Stimulated activated CD4-positive, alpha-beta T cell treated with anti-CD3 and anti-CD28 coated beads, Interleukin-12 subunit alpha, Interleukin-12 subunit beta, amount 100 ng/mL, for 48 hours (primary cell): Measurements from ENCODE around the gene RPS19BP1.
"Not testable (repeated sequence)": the region's sequence is repeated elsewhere in the genome, so short reads cannot be mapped to it uniquely, and the experiment has no call there.

Experiments
- DNase-seq, 3 donors: peaks; one replicate each; pipeline ENCODE4 v3.0.0-alpha.2; 2020; ENCODE audit warnings: low read depth in 2 of 3, low spot score in 1 of 3

RPS19BP1 gene

GRCh38 chr22:39528681-39529486, 3.7 kb downstream of the RPS19BP1 start:
- peak; percentile 85 to 88 (median 86) for DNase-seq

DNA sequence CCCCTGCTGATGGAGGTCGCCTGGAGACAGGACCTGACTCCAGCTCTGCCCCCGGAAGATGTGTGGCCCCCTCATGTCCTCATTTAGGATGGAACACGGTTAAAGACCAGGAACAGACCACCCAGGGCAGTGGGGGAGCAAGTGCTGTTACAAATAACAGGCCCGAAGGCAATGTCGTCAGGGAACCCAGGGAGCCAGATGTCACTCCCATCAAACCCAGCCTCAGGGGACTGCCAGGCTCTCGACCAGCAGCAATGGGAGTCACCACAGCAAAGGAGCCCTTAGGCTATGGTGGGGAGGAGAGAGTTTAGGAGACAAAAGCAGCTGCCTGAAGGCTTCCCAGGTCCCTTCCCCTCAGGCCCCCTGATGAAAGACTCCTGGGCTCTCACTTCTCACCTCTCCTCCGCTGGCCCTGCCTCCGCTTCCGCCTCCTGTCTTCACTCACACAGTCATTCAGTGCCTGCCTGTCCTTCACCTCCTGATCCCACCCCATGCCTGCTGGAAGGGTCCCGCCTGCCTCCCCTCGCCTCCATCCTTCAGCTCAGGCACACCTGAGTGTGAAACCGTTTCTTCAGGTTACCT, 4.4 kb downstream of the RPS19BP1 start:
- no peak for DNase-seq

DNA sequence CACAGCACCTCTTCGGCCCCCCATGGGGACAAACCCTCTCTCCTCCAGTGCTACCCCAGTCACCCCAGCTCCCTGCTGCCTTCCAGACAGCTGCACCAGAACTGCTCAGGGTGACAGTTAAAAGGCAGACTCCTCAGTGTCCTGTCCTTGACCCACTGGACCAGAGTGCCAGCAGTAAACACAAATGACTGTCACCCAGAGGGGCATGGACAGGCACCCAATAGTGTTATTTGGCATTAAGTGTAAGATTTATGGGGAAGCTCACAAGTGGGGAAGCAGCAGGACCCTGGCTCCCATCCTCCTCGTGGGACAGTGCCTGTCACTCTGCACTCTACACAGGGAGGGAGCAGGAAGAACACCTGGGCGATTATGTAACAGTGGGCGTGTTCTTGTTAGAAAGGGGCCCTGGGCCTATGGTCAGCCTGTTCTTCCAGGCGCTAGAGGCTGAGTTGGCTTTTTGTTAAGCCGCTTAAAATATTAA, 5.0 kb downstream of the RPS19BP1 start:
- DNase-seq: no peak

GRCh38 chr22:39526736-39527171, 5.8 kb downstream of the RPS19BP1 start:
- no peak for DNase-seq

DNA sequence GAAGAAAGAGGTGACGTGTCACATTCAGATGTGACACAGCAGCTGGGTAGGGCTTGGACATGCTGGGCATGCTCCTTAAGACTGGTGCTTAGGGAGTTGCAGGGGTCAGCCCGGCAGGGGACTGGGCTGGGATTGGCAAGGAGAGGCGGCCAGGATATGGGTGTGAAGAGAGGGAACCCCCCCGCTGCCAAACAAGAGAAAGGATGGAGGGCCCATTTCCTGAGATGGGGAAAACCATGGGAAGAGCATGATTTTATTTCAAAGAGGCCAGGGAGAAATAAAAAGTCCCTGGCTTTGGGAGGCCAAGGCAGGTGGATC, 6.9 kb downstream of the RPS19BP1 start:
- no peak for DNase-seq

DNA sequence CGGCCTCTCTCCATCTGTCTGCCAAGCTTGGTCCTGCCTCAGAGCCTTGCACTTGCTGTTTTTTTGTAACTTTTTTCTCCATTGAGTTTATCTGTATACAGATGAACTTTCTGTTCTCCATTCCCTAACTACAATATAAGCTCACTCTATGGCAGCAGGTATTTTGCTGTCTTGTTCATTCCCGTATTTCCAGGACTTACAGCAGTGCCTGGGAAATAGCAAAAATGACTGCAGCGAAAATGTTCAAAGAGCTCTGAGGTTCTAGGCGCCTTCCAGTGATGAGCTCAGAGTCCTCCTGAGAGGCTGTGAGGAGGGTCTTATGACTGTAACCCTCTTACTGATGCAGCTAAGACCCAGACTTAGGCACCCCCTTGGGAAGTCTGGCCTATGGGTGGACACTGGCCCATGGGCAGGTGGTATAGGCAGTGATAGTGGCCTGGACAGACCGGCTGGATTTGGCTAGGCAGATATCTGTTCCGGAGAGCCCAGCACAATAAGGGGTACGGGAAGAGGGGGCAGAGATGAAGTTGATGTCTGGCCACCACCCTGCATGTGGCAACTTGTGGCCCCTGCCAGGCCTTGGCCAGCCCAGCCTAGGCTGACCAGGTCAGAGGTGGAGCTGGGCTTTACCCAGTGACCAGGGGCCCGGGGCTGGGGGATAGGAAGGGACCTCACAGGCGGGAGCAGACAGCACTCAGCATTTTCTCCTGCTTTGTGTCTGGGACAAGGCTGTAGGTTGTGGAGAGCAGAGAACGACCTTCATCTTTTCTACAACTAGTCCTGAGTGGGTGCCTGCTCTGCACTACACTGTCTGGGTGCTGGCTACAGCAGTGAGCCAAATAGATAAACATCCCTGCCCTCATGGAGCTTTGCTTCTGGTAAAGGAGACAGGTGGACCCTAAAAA, 7.5 kb downstream of the RPS19BP1 start:
- no peak for DNase-seq

DNA sequence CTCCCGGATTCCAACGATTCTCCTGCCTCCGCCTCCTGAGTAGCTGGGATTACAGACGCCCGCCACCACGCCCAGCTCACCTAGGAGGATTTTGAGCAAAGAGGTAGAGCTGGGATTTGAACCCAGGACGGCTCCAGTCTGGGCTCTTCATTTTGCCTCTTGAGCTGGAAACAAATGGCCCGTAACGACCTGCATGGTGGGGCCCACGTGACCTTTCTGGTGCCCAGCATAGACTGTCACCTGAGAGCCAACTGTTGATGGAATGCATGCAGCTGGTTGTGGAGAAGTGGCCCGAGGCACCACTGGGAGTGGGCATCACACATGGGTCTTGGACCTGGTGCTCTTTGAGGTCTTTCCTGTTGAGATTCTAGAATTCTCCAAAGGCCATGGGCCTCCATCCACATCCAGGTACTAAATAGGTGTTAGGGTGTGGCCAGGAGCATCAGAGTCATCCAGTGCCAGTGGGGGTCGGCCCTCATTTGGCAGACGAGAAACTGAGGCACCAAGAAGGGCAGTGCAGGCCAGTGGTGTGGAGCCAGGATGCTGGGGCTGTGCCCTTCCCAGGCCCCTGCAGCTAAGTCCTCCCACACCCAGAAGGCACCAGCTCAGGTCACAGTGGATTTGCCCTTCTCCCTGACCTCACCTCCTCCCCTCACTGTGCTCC, 8.3 kb downstream of the RPS19BP1 start:
- DNase-seq: no peak

- no peak for DNase-seq
Measured at GRCh38 chr22:39522567-39523300, 9.8 kb downstream of the RPS19BP1 start.

DNA sequence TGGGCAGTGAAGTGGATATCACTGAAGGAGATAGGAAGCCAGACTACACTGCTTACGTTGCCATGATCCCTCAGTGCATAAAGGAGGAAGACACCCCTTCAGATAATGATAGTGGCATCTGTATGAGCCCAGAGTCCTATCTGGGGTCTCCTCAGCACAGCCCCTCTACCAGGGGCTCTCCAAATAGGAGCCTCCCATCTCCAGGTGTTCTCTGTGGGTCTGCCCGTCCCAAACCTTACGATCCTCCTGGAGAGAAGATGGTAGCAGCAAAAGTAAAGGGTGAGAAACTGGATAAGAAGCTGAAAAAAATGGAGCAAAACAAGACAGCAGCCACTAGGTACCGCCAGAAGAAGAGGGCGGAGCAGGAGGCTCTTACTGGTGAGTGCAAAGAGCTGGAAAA, 10.5 kb downstream of the RPS19BP1 start:
- DNase-seq: not testable (repeated sequence)

- not testable (repeated sequence) for DNase-seq
Measured at GRCh38 chr22:39521106-39521885, 11.3 kb downstream of the RPS19BP1 start.

DNA sequence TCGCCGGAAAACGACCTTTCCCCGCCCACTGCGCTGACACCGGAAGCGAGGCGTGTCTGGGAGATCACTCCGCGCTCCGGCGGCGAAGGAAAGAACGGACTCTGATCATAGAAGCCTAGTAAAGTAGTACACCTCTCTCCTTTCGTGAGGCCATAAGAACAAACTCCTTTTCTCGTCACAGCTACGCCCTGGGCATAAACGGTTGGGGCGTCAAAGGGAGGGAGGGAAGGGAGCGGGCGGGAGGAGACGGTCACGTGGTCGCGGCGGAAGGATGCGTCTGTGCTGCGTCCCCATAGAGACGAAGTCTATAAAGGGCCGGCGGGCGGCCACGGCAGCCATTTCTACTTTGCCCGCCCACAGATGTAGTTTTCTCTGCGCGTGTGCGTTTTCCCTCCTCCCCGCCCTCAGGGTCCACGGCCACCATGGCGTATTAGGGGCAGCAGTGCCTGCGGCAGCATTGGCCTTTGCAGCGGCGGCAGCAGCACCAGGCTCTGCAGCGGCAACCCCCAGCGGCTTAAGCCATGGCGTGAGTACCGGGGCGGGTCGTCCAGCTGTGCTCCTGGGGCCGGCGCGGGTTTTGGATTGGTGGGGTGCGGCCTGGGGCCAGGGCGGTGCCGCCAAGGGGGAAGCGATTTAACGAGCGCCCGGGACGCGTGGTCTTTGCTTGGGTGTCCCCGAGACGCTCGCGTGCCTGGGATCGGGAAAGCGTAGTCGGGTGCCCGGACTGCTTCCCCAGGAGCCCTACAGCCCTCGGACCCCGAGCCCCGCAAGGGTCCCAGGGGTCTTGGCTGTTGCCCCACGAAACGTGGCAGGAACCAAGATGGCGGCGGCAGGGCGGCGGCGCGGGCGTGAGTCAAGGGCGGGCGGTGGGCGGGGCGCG, 12.1 kb downstream of the RPS19BP1 start, which contains the start of gene ATF4:
TSS of gene ATF4 (plus strand) at position 337 of the 880 bp plus-strand sequence. CDS start 884 bp downstream, outside the sequence.
- DNase-seq: peak; percentile 52 to 96 (median 84)

DNA sequence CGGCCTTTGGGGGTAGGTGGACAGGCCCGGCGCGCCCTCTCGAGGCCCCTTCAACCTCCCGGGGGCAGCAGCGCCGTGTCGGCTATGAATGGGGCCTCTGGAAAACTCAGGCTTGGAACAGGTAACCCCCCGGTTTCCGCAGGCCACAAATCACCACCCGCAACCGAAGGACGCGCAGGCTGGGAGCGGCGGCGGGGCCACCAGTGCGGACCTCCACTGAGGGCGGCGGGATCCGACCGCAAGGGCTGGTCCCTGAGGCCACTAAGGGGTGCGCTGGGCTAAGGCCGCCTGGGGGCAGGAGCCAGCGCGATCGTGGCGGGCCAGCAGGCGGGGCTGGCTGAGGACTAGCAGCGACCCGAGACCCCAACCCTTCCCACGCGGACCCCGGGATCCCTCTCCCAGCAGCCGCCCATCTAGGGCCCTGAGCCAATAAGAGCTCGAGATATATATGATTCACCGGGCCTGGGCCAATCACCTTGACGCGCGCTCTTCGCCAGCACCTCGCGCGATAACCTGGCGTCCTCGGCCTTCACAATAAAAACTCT, 12.8 kb downstream of the RPS19BP1 start:
- peak in 2 of 3 donors; percentile 93 to 95 for DNase-seq

DNA sequence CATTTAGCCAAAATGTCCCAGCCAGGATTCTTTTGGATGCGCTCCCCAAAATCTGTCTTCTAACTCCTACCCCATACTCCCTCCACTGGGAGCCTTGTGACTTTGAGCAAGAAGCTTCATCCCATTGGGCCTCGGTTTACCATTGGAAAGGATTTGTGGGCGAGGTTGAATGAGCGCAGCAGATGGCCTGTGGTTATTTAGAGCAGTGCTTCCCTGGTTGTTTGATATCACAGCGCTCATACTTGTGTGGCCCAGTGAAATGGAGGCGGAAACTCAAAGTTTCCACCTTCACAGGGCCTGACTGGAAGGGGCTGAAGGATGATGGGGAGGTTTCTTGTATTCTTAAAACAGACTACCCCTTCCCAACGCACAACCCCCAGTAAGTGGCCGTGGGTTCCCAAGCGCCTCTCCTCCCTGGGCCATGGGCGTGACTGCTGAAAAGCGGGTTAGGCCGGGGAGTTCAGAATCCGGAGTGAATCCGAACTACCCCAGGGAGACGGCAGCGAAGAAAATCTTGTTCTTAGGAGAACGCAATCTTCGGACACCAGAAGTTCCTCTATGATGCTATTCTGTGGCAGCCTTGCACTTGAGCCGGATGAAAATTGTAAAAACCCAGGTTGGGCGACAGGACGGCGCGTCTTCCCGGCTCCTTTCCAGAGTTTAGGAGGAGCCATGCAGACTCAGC, 13.4 kb downstream of the RPS19BP1 start:
- DNase-seq: no peak

DNA sequence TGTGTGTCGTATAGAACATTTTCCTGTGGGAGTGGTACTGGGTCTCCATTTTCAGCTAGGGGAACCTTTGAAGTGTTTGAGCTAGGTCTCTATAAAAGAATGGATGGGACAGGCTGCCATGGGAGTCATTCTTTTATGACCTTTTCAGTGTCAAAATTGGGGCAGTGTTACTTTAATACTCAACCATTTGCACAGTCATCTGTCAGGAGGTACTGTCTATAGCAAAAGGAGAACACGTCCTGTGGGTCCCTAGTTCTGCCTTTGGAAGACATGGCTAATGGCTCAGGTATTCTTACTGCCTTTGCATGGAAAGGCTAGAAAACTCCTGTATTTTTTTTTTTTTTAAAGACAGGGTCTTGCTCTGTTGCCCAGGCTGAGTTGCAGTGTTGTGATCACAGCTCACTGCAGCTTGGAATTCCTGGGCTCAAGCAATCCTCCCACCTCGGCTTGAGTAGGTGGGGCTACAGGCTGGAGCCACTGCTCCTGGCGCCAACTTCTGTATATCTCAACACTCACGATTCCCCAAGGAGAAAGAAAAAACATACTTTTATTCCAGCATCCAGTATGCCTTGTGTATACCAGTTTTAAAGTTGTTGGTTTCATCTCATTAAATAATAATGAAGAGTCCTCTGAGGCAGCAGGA, 14.3 kb downstream of the RPS19BP1 start:
- DNase-seq: no peak

GRCh38 chr22:39517470-39517869, 15.1 kb downstream of the RPS19BP1 start:
- no peak for DNase-seq

DNA sequence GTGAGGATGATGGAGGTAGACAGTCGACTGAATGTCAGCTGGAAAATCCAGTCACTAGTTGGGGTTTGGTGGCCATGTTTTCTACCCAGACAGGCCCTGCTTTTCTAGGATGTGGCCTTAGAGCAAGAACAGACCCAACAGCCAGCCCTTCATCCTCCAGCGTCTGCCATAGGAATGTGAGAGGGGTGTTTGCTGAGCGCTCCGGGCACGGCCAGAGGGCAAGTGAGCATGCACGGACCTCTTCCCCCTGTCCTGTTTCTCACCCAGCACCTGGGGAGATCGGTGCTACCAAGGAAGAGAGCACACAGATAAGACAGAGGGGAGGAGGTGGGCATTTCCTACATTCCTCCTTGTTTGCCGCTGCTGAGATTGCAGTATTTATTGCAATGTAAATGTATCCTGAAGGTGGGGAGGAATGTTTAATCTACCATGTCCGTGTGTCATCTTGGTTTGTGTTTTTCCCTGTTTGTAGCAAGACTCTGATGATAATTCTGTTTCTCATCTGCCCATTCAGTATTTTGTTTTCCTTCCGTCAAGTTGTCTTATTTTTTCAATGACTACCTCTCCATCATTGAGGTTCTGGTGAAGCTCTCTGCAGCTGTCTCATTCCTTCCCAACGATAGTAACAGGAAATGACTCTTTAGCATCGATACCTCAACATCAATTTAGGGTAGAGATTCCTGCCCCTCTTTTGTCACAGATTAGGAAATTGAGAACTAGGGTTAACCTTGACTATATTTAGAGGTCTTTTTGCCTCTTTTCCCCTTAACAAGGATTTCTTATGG, 17.1 kb downstream of the RPS19BP1 start:
- DNase-seq: no peak
